ENCODE measurements around the gene NUDT16. TPM values are rescaled to one million over a fixed set of nuclear protein-coding genes. Genes with fewer than 3 reads are reported as not detected.

NUDT16 gene
- total and polyA plus RNA-seq, 2 of the 8 experiments (the other 6 are each of a cell fraction or from before 2014, with no cell fraction given), result 8.5 to 19.1 TPM

DNA sequence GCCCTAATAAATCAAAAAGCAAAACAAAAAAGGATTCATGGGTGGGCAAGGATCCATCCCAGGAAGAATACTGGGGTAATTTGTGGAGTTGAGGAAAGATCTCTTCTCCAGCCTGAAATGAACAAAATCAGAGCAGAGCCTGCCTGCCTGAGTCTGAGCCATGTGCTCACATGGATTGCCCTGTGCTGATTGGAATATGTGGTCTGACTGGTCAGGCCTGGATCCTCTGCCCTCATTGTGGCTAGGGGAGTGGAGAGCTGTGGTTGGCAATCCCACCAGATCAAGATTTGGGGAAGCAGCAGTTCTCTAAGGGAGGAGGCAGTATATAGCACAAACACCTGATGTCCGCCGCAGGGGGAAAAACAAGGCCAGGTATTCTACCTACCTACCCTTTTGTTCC lies 6.8 kb upstream of the NUDT16 start (continued):
- TF ChIP-seq, protein P1, sequence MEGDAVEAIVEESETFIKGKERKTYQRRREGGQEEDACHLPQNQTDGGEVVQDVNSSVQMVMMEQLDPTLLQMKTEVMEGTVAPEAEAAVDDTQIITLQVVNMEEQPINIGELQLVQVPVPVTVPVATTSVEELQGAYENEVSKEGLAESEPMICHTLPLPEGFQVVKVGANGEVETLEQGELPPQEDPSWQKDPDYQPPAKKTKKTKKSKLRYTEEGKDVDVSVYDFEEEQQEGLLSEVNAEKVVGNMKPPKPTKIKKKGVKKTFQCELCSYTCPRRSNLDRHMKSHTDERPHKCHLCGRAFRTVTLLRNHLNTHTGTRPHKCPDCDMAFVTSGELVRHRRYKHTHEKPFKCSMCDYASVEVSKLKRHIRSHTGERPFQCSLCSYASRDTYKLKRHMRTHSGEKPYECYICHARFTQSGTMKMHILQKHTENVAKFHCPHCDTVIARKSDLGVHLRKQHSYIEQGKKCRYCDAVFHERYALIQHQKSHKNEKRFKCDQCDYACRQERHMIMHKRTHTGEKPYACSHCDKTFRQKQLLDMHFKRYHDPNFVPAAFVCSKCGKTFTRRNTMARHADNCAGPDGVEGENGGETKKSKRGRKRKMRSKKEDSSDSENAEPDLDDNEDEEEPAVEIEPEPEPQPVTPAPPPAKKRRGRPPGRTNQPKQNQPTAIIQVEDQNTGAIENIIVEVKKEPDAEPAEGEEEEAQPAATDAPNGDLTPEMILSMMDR (IDR thresholded peaks at IDR 0.05; ENCODE audit: control extremely low read depth in 1 of 3, insufficient read depth in 1 of 3, low read depth in 1 of 3, low read length in 3 of 3), result no peak
- TF ChIP-seq BCL11A (IDR thresholded peaks at IDR 0.05; ENCODE audit: low read depth in 2 of 2, low read length in 2 of 2) (no peak), GABPA (IDR thresholded peaks at IDR 0.05; ENCODE audit: borderline replicate concordance, insufficient read depth, low read length) (no peak), SP1 (IDR thresholded peaks at IDR 0.05; ENCODE audit: low read depth, low read length) (no peak), SP4 (IDR thresholded peaks at IDR 0.05; ENCODE audit: low read length) (no peak), CBX8 (IDR thresholded peaks at IDR 0.05; ENCODE audit: borderline replicate concordance, low read depth, low read length) (no peak), CBX5 (IDR thresholded peaks at IDR 0.05; ENCODE audit: low read depth, low read length) (no peak)
